ENCODE results near the gene FAM81B.

Gene FAM81B

DNA sequence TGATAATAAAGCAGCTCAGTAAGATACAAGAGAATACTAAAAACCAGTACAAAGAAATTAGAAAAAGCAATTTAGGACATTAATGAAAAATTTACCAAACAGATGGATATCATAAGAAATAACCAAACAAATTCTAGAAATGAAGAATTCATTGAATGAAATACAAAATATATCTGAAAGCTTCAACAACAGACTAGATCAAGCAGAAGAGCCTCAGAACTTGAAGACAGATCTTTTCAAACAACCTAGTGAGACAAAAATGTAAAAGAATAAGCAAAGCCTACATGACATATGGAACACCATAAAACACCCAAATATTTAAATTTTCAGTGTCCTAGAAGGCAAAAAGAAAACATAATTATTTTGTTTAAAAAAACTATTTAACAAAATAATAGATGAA is 96.7 kb downstream of the FAM81B start:
- Histone ChIP-seq H3K9ac (ENCODE audit: low read length) (no peak overlapping the region), H3K4me2 (ENCODE audit: low read length) (no peak overlapping the region), H2AFZ (ENCODE audit: low read length) (no peak overlapping the region), H3K27me3 (ENCODE audit: insufficient read depth, low read length) (no peaks in the 10 kb centered on the region), H3K4me1 (ENCODE audit: insufficient read depth, low read length, severe bottlenecking) (no peaks in the 10 kb centered on the region), H3K79me2 (ENCODE audit: insufficient read depth, low read length) (no peaks in the 10 kb centered on the region), H3K27ac (ENCODE audit: low read depth, low read length, poor library complexity, severe bottlenecking) (no peak overlapping the region), H3K9me2 (ENCODE audit: low read depth, low read length) (no peaks in the 10 kb centered on the region), H3K36me3 (ENCODE audit: insufficient read depth, low read length) (peaks cover 93% of the 10 kb centered on the region), H3K4me3 (ENCODE audit: low read depth, low read length, poor library complexity, severe bottlenecking) (no peak overlapping the region), H3F3A (ENCODE audit: insufficient read depth, low read length) (no peaks in the 10 kb centered on the region), H4K20me1 (ENCODE audit: insufficient read depth, low read length) (no peaks in the 10 kb centered on the region), H3K9me3 (ENCODE audit: low read length) (peaks cover 17% of the 10 kb centered on the region)
- TF ChIP-seq, protein P1, sequence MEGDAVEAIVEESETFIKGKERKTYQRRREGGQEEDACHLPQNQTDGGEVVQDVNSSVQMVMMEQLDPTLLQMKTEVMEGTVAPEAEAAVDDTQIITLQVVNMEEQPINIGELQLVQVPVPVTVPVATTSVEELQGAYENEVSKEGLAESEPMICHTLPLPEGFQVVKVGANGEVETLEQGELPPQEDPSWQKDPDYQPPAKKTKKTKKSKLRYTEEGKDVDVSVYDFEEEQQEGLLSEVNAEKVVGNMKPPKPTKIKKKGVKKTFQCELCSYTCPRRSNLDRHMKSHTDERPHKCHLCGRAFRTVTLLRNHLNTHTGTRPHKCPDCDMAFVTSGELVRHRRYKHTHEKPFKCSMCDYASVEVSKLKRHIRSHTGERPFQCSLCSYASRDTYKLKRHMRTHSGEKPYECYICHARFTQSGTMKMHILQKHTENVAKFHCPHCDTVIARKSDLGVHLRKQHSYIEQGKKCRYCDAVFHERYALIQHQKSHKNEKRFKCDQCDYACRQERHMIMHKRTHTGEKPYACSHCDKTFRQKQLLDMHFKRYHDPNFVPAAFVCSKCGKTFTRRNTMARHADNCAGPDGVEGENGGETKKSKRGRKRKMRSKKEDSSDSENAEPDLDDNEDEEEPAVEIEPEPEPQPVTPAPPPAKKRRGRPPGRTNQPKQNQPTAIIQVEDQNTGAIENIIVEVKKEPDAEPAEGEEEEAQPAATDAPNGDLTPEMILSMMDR (IDR thresholded peaks at IDR 0.05; ENCODE audit: low read length), result no peak
- TF ChIP-seq EZH2 (IDR thresholded peaks at IDR 0.05; ENCODE audit: borderline replicate concordance, low read length), result no peak
